Mesenteric fat pad (tissue), 1 donor: Measurements from ENCODE around the gene TLE3. TPM values are rescaled to one million over a fixed set of nuclear protein-coding genes. Genes with fewer than 3 reads are reported as not detected.

ENCODE experiments used
- DNase-seq: peaks from one replicate; pipeline ENCODE4 v3.0.0-alpha.2; 2020; ENCODE audit warnings: low spot score
- total RNA-seq: library from RNA; stranded (reverse); fragmentation: NEBNext Ultra II Directional; extraction: Animal tissue kit (Norgen Biotek cat#: 25700); gene quantifications from one replicate; pipeline ENCODE4 v1.2.1, GENCODE V29; 2021
- donor health status: DM: yes; HTN: yes; CAD: no.

TLE3 gene
- total RNA-seq, 1 donor from 2014 or later, result 52.5 TPM

GRCh38 chr15:70084461-70084860 is 13.3 kb downstream of the TLE3 start:
- no peak for DNase-seq

GRCh38 chr15:70083946-70084345 is 13.8 kb downstream of the TLE3 start:
- DNase-seq, result no peak

GRCh38 chr15:70083418-70083817 is 14.3 kb downstream of the TLE3 start:
- DNase-seq, result no peak

GRCh38 chr15:70082281-70082900 is 15.3 kb downstream of the TLE3 start:
- no peak for DNase-seq

GRCh38 chr15:70081612-70082011 is 16.1 kb downstream of the TLE3 start:
- DNase-seq, result no peak

GRCh38 chr15:70080347-70080746 is 17.4 kb downstream of the TLE3 start:
- DNase-seq, result no peak

- DNase-seq, result no peak
Measured at GRCh38 chr15:70079888-70080287, 17.8 kb downstream of the TLE3 start.

- DNase-seq, result no peak
Measured at GRCh38 chr15:70078578-70079417, 18.9 kb downstream of the TLE3 start.

- no peak for DNase-seq
Measured at GRCh38 chr15:70077188-70078147, 20.2 kb downstream of the TLE3 start.

- DNase-seq, result no peak
Measured at GRCh38 chr15:70074380-70074779, 23.3 kb downstream of the TLE3 start.

- DNase-seq, result no peak
Measured at GRCh38 chr15:70072479-70072878, 25.2 kb downstream of the TLE3 start.

- DNase-seq, result no peak
Measured at GRCh38 chr15:70071799-70072198, 25.9 kb downstream of the TLE3 start.

- no peak for DNase-seq
Measured at GRCh38 chr15:70069716-70070115, 28.0 kb downstream of the TLE3 start.

GRCh38 chr15:70068783-70069565 is 28.7 kb downstream of the TLE3 start:
- no peak for DNase-seq

GRCh38 chr15:70067681-70068080 is 30.0 kb downstream of the TLE3 start:
- no peak for DNase-seq

- DNase-seq, result no peak
Measured at GRCh38 chr15:70067011-70067410, 30.7 kb downstream of the TLE3 start.

- DNase-seq, result no peak
Measured at GRCh38 chr15:70066447-70066846, 31.3 kb downstream of the TLE3 start.

GRCh38 chr15:70066004-70066403 is 31.7 kb downstream of the TLE3 start:
- no peak for DNase-seq

- no peak for DNase-seq
Measured at GRCh38 chr15:70065006-70065722, 32.6 kb downstream of the TLE3 start.

- DNase-seq, result no peak
Measured at GRCh38 chr15:70064441-70064840, 33.3 kb downstream of the TLE3 start.
